B cell (primary cell): Measurements from ENCODE around the gene PLA2G4F.

Experiments
- EZH2 ChIP-seq: IDR thresholded peaks from 2 replicates; pipeline ENCODE4 v1.6.1; 2012; ENCODE audit warnings: borderline replicate concordance, low read depth, mild to moderate bottlenecking, moderate library complexity, low read length; ENCODE audit not compliant: insufficient read depth, poor library complexity, severe bottlenecking
- TF ChIP-seq, protein P1 (sequence below): fragments of 200-600 bp; IDR thresholded peaks from one replicate; pipeline ENCODE4 v1.8.0; 2022; ENCODE audit warnings: antibody characterized with exemption, mild to moderate bottlenecking

DNA sequence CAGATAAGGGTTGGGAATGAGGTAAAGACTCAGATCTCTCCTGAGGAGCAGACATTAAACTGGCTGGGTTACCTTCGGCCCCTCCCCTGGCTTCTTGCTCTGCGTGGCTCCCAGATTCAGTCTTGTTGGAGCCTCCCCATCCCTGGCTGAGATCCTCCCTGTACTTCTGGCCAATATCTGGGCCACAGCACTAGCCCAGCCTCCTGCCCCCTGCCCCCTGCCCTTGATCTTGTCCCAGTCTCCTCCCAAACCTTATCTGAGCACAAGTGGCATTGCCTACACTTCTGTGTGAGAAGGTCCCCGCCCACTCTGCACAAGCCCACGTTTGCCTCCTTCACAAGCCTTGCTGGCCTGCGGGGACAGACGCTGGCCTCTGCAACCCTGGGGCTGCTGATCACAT, 16.8 kb downstream of the PLA2G4F start:
- TF ChIP-seq, protein P1, sequence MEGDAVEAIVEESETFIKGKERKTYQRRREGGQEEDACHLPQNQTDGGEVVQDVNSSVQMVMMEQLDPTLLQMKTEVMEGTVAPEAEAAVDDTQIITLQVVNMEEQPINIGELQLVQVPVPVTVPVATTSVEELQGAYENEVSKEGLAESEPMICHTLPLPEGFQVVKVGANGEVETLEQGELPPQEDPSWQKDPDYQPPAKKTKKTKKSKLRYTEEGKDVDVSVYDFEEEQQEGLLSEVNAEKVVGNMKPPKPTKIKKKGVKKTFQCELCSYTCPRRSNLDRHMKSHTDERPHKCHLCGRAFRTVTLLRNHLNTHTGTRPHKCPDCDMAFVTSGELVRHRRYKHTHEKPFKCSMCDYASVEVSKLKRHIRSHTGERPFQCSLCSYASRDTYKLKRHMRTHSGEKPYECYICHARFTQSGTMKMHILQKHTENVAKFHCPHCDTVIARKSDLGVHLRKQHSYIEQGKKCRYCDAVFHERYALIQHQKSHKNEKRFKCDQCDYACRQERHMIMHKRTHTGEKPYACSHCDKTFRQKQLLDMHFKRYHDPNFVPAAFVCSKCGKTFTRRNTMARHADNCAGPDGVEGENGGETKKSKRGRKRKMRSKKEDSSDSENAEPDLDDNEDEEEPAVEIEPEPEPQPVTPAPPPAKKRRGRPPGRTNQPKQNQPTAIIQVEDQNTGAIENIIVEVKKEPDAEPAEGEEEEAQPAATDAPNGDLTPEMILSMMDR, result no peak
- TF ChIP-seq EZH2, result no peak
